ENCODE measurements around the gene CDADC1. TPM values are rescaled to one million over a fixed set of nuclear protein-coding genes. Genes with fewer than 3 reads are reported as not detected.
"Not testable (repeated sequence)": the region's sequence is repeated elsewhere in the genome, so short reads cannot be mapped to it uniquely, and the experiment has no call there.

The CDADC1 gene
- total RNA-seq, 2 experiments from 2014 or later: 8.5 to 9.7 TPM

- H3K9me3 Mint-ChIP-seq (ENCODE audit: low read depth): no peaks in the 10 kb centered on the region
- no peaks in the 10 kb centered on the region for H3K36me3 Mint-ChIP-seq (ENCODE audit: low read depth)
- H3K4me1 Mint-ChIP-seq: peaks cover 8% of the 10 kb centered on the region
- ChIA-PET CTCF (interaction anchor here (0.5 to 0.8 kb wide), 2 partner anchors 304 to 311 kb away, joined by 3 to 4 read pairs; no protein-coding TSS in a partner anchor), POLR2A (no interaction called here)
- no peak overlapping the region for H3K27ac Mint-ChIP-seq
- DNase-seq (no peak), ATAC-seq (no peak)
- no peaks in the 10 kb centered on the region for H3K27me3 Mint-ChIP-seq
- intact Hi-C loops (cut with DNase I, micrococcal nuclease): no loop called here
- H3K4me3 Mint-ChIP-seq: no peak overlapping the region
These were observed 73.2 kb downstream of the CDADC1 start for GRCh38 chr13:49320975-49321374.

- Mint-ChIP-seq H3K27ac (no peak overlapping the region), H3K27me3 (no peaks in the 10 kb centered on the region), H3K4me1 (peaks cover 8% of the 10 kb centered on the region), H3K9me3 (ENCODE audit: low read depth) (no peaks in the 10 kb centered on the region), H3K36me3 (ENCODE audit: low read depth) (no peaks in the 10 kb centered on the region), H3K4me3 (no peak overlapping the region)
- ChIA-PET CTCF (interaction anchor here (0.6 to 0.7 kb wide), 2 partner anchors 96 to 460 kb away, joined by 3 read pairs; no protein-coding TSS in a partner anchor), POLR2A (interaction anchor here (0.7 kb wide), 1 partner anchor 8 kb away, joined by 3 read pairs; no protein-coding TSS in a partner anchor)
- DNase-seq (no peak), ATAC-seq (no peak)
- intact Hi-C loops (cut with DNase I, micrococcal nuclease): no loop called here
These were observed 75.0 kb downstream of the CDADC1 start for GRCh38 chr13:49322702-49323101.

- ChIA-PET POLR2A (no interaction called here), CTCF (no interaction called here)
- Mint-ChIP-seq H3K4me3 (no peak overlapping the region), H3K9me3 (ENCODE audit: low read depth) (no peaks in the 10 kb centered on the region), H3K36me3 (ENCODE audit: low read depth) (no peaks in the 10 kb centered on the region), H3K27ac (no peak overlapping the region), H3K4me1 (peaks cover 8% of the 10 kb centered on the region), H3K27me3 (no peaks in the 10 kb centered on the region)
- ATAC-seq: no peak
- no peak for DNase-seq
- intact Hi-C loops (cut with DNase I, micrococcal nuclease): no loop called here
These were observed 75.6 kb downstream of the CDADC1 start for GRCh38 chr13:49323344-49323743.

GRCh38 chr13:49326222-49326917 lies 78.6 kb downstream of the CDADC1 start:
- no peaks in the 10 kb centered on the region for H3K4me1 Mint-ChIP-seq
- H3K4me3 Mint-ChIP-seq: no peak overlapping the region
- H3K27me3 Mint-ChIP-seq: no peaks in the 10 kb centered on the region
- no peaks in the 10 kb centered on the region for H3K36me3 Mint-ChIP-seq (ENCODE audit: low read depth)
- no peak overlapping the region for H3K27ac Mint-ChIP-seq
- intact Hi-C loops (cut with DNase I, micrococcal nuclease): no loop called here
- ATAC-seq (no peak), DNase-seq (no peak)
- ChIA-PET CTCF (no interaction called here), POLR2A (no interaction called here)
- no peaks in the 10 kb centered on the region for H3K9me3 Mint-ChIP-seq (ENCODE audit: low read depth)

GRCh38 chr13:49327145-49327544 lies 79.4 kb downstream of the CDADC1 start:
- H3K4me3 Mint-ChIP-seq; POLR2A ChIA-PET; H3K4me1 Mint-ChIP-seq; H3K27ac Mint-ChIP-seq; H3K27me3 Mint-ChIP-seq; DNase-seq; intact Hi-C loops (cut with DNase I, micrococcal nuclease); CTCF ChIA-PET; ATAC-seq; H3K36me3 Mint-ChIP-seq (ENCODE audit: low read depth); H3K9me3 Mint-ChIP-seq (ENCODE audit: low read depth): not testable (repeated sequence)

GRCh38 chr13:49329831-49330545 lies 82.3 kb downstream of the CDADC1 start:
- H3K4me3 Mint-ChIP-seq: no peak overlapping the region
- no peaks in the 10 kb centered on the region for H3K27me3 Mint-ChIP-seq
- ATAC-seq (no peak), DNase-seq (no peak)
- intact Hi-C loops (cut with DNase I, micrococcal nuclease): no loop called here
- CTCF ChIA-PET: no interaction called here
- H3K27ac Mint-ChIP-seq: no peak overlapping the region
- no peaks in the 10 kb centered on the region for H3K9me3 Mint-ChIP-seq (ENCODE audit: low read depth)
- no peaks in the 10 kb centered on the region for H3K36me3 Mint-ChIP-seq (ENCODE audit: low read depth)
- no peaks in the 10 kb centered on the region for H3K4me1 Mint-ChIP-seq
- POLR2A ChIA-PET: no interaction called here

GRCh38 chr13:49330546-49330864 lies 82.8 kb downstream of the CDADC1 start:
- intact Hi-C loops (cut with DNase I, micrococcal nuclease): no loop called here
- Mint-ChIP-seq H3K27me3 (no peaks in the 10 kb centered on the region), H3K9me3 (ENCODE audit: low read depth) (no peaks in the 10 kb centered on the region), H3K27ac (no peak overlapping the region), H3K36me3 (ENCODE audit: low read depth) (no peaks in the 10 kb centered on the region), H3K4me1 (no peaks in the 10 kb centered on the region), H3K4me3 (no peak overlapping the region)
- no peak for DNase-seq
- POLR2A ChIA-PET: no interaction called here
- CTCF ChIA-PET: no interaction called here
- ATAC-seq: no peak

GRCh38 chr13:49336655-49337054 lies 88.9 kb downstream of the CDADC1 start:
- Mint-ChIP-seq H3K9me3 (ENCODE audit: low read depth) (no peaks in the 10 kb centered on the region), H3K4me1 (no peaks in the 10 kb centered on the region), H3K36me3 (ENCODE audit: low read depth) (no peaks in the 10 kb centered on the region), H3K4me3 (no peak overlapping the region), H3K27me3 (no peaks in the 10 kb centered on the region), H3K27ac (no peak overlapping the region)
- intact Hi-C loops (cut with DNase I, micrococcal nuclease): no loop called here
- POLR2A ChIA-PET: no interaction called here
- DNase-seq (no peak), ATAC-seq (no peak)
- CTCF ChIA-PET: interaction anchor here (0.7 kb wide), 1 partner anchor 389 kb away, joined by 3 read pairs; no protein-coding TSS in a partner anchor

- ChIA-PET POLR2A (no interaction called here), CTCF (interaction anchor here (0.7 to 0.8 kb wide), 2 partner anchors 25 to 138 kb away, joined by 3 read pairs; no protein-coding TSS in a partner anchor)
- no peaks in the 10 kb centered on the region for H3K27me3 Mint-ChIP-seq
- DNase-seq (no peak), ATAC-seq (no peak)
- no peak overlapping the region for H3K27ac Mint-ChIP-seq
- no peaks in the 10 kb centered on the region for H3K36me3 Mint-ChIP-seq (ENCODE audit: low read depth)
- intact Hi-C loops (cut with DNase I, micrococcal nuclease): no loop called here
- H3K9me3 Mint-ChIP-seq (ENCODE audit: low read depth): no peaks in the 10 kb centered on the region
- peaks cover 9% of the 10 kb centered on the region for H3K4me1 Mint-ChIP-seq
- H3K4me3 Mint-ChIP-seq: no peak overlapping the region
These were observed 92.4 kb downstream of the CDADC1 start for GRCh38 chr13:49340161-49340560.

- DNase-seq (no peak), ATAC-seq (no peak)
- no peak overlapping the region for H3K27ac Mint-ChIP-seq
- intact Hi-C loops (cut with DNase I, micrococcal nuclease): no loop called here
- no peak overlapping the region for H3K4me3 Mint-ChIP-seq
- no peaks in the 10 kb centered on the region for H3K9me3 Mint-ChIP-seq (ENCODE audit: low read depth)
- H3K4me1 Mint-ChIP-seq: peaks cover 9% of the 10 kb centered on the region
- no peaks in the 10 kb centered on the region for H3K36me3 Mint-ChIP-seq (ENCODE audit: low read depth)
- H3K27me3 Mint-ChIP-seq: no peaks in the 10 kb centered on the region
- CTCF ChIA-PET: no interaction called here
- POLR2A ChIA-PET: no interaction called here
These were observed 93.8 kb downstream of the CDADC1 start for GRCh38 chr13:49341517-49341916.

GRCh38 chr13:49341941-49342340 lies 94.2 kb downstream of the CDADC1 start:
- H3K4me3 Mint-ChIP-seq: no peak overlapping the region
- H3K9me3 Mint-ChIP-seq (ENCODE audit: low read depth): no peaks in the 10 kb centered on the region
- ATAC-seq: no peak
- H3K4me1 Mint-ChIP-seq: peaks cover 9% of the 10 kb centered on the region
- intact Hi-C loops (cut with DNase I, micrococcal nuclease): no loop called here
- POLR2A ChIA-PET: no interaction called here
- H3K27me3 Mint-ChIP-seq: no peaks in the 10 kb centered on the region
- CTCF ChIA-PET: no interaction called here
- no peak for DNase-seq
- H3K27ac Mint-ChIP-seq: no peak overlapping the region
- no peaks in the 10 kb centered on the region for H3K36me3 Mint-ChIP-seq (ENCODE audit: low read depth)

- Mint-ChIP-seq H3K27ac (no peak overlapping the region), H3K4me1 (peaks cover 9% of the 10 kb centered on the region), H3K27me3 (no peaks in the 10 kb centered on the region), H3K9me3 (ENCODE audit: low read depth) (no peaks in the 10 kb centered on the region), H3K36me3 (ENCODE audit: low read depth) (no peaks in the 10 kb centered on the region), H3K4me3 (no peak overlapping the region)
- no peak for DNase-seq
- intact Hi-C loops (cut with DNase I, micrococcal nuclease): no loop called here
- ChIA-PET CTCF (no interaction called here), POLR2A (no interaction called here)
- ATAC-seq: no peak
These were observed 94.7 kb downstream of the CDADC1 start for GRCh38 chr13:49342454-49342853.
